ENCODE results near the gene NPLOC4.
A peak's percentile ranks its signal among the peaks of the same experiment; 100 is the strongest.

Gene NPLOC4

DNA sequence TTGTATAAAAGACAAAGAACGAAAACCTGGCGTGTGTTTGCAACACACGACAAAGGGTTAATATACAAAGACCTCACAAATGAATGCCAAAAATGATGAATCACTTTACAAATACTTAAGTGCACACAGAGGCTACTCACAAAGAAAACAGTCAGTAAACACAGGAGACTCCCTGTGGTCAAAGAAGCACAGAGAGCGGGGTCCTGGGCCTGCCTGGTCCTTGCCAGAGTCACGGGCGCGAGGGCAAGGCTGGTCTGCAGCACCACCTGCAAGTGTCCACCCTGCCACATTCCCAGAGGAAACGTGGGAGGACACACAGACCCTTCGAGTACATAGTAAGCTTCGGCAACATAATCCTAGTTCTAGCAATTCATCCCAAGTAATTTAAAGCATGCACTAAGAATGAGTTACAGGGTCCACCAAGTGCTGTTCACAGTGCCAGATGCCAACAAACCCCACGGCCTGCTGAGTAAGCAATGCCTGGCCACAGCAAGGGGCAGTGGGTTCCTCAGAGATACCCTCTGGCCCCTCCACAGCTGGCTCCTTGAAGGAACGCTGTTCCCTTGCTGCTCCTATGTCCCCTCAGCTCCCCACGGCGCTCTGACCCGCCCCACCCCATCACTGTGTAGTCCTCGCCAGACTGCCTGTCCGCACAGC, 60.2 kb downstream of the NPLOC4 start:
- H3K27ac ChIP-seq, result peak overlapping the region; percentile 34
- TF ChIP-seq, protein P1, sequence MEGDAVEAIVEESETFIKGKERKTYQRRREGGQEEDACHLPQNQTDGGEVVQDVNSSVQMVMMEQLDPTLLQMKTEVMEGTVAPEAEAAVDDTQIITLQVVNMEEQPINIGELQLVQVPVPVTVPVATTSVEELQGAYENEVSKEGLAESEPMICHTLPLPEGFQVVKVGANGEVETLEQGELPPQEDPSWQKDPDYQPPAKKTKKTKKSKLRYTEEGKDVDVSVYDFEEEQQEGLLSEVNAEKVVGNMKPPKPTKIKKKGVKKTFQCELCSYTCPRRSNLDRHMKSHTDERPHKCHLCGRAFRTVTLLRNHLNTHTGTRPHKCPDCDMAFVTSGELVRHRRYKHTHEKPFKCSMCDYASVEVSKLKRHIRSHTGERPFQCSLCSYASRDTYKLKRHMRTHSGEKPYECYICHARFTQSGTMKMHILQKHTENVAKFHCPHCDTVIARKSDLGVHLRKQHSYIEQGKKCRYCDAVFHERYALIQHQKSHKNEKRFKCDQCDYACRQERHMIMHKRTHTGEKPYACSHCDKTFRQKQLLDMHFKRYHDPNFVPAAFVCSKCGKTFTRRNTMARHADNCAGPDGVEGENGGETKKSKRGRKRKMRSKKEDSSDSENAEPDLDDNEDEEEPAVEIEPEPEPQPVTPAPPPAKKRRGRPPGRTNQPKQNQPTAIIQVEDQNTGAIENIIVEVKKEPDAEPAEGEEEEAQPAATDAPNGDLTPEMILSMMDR (conservative IDR thresholded peaks at IDR 0.05), result no peak

DNA sequence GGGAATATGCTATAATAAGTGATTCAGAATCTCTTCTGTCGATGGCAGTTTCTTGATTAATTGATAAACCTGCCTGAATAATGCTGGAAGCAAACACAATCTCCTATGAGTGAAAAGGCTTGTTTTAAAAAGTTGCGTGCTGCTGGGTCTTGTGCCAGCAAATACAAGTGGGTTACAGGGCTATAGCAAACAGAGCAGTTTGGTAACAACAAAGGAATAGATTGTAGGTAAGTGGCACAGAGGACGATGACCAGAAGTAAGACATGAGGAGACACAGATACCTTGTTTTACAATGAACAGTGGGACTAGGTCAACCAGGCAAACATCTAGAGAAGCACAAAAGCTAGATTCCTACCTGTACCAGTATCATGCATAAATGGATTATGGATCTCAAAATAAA, 61.1 kb downstream of the NPLOC4 start:
- H3K27ac ChIP-seq, result peak overlapping the region; percentile 34; the same call in 1 of the 2 replicates
- TF ChIP-seq, protein P1 (conservative IDR thresholded peaks at IDR 0.05), result no peak

DNA sequence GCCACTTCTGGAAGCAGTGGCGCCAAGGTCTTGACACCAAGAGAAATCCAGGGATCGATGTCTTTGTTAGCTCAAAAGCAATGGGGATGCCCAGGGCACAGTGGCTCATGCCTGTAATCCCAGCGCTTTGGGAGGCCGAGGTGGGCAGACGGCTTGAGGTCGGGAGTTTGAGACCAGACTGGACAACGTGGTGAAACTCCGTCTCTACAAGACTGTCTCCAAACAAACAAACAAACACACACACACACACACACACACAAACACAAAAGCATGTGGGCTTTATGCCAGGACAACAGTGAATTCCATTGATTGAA, 62.3 kb downstream of the NPLOC4 start:
- H3K27ac ChIP-seq, result peak overlapping the region; percentile 34
- TF ChIP-seq, protein P1 (conservative IDR thresholded peaks at IDR 0.05), result no peak

DNA sequence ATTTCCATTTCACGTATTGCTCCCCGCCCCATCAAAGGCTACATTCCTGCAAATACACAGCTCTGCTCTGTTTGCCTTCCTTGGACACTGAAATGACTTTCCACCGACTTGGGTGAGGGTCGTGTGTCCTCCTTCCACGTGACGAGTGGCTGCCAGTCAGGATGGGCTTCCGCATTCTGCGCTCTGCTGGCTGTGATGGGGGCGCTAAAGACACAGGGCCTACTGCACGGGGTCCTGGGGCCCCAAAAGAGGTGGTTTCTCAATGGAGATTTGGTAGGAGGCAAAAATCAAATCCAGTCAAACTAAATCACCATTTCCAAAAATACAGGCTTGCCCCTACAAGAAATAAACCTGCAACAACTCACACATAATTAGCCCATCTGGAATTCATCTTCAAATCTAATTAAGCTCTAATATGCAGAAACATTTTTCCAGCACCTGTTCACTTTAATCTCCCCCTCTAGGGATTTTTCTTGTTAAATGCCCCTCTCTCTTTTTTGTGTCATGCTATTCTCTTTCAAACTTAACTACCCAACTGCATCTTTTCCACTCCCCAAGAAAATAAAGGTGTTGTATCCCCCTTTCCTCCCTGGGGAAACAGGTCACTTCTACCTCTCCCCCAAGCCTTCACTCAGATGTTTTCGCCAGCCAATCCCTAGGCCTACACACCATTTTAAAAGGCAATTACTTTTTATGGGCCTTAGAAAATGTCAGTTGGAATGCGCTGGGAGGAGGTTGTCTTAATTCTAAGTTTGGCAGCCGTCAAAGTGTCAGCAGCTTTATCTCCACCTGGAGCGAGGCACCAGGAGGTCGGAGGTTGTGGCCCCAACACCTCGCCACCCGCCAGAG, 62.9 kb downstream of the NPLOC4 start:
- peak overlapping the region; percentile 34 for H3K27ac ChIP-seq
- TF ChIP-seq, protein P1 (conservative IDR thresholded peaks at IDR 0.05), result no peak

DNA sequence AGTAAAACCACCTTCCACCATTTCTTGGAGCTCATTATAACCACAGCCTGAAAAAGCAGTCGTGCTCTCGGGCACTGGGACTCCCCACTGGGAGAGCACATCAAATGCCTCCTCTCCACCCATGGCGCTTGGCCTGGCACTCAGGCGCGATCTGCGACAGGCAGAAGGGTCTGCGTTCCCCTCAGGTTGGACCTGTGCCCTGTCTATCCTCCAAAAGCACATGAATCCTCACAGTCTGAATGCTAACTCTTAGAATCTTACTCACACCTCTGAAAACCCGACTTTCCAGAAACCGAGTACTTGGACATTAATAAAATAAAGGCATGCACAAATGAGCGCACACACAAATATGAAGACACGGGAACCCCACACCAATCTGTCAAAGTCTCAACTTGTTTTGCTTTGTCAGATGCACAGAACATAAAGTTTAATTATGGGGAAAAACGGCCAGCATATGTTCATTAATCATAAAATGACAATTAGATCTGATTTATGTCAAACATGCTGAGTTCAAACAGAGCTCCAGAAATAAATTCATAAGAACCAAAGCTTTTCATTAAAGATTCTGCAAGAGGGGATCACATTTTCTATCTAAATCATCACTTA, 64.2 kb downstream of the NPLOC4 start:
- H3K27ac ChIP-seq, result no peak overlapping the region; the same call in 1 of the 2 replicates
- TF ChIP-seq, protein P1 (conservative IDR thresholded peaks at IDR 0.05), result no peak

DNA sequence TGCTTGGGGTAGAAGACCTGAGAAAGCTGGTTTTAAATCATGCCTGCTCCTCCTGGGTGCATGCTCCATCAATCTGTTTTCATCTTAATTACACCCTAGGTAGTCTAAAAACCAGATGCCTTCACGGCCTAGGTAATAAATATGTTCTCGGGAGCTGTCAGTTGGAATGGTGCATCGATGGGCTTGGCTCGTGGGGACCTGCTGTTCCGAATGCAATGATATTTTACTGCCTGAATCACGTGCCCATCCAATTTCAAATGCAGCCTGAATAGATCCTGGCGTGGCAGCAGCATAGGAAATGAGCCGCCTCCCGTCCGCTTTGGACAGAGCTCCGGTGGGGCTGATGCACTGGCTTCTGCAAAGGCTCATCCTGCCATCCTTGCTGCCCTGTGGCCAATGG, 65.9 kb downstream of the NPLOC4 start:
- peak overlapping the region; percentile 87; the same call in 1 of the 2 replicates for H3K27ac ChIP-seq
- TF ChIP-seq, protein P1 (conservative IDR thresholded peaks at IDR 0.05), result no peak

DNA sequence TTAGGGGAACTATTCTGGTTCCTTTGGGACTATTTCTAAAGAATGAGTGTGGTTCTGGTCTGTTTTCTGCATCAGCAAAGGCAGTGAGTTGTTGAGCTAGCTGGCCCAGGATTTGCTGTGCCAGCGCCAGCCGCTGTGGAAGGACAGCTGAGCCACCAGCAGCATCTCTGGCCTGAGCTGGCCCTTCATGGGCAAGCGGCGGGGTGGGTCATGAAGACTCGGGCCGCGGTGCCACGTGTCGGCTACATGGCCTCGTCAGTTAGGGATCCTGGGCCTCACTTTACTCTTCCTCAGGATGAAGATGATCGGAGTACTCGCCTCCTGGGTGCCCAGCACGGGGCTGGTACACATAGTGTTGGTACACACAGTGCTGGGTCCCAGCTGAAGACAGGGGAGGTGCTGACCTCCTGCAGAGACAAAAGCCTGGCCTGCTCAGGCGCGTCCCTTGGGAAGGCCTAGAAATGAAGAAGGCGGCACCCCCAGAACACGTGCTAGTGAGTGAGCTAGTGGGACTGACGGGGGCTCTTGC, 66.9 kb downstream of the NPLOC4 start:
- H3K27ac ChIP-seq, result peak overlapping the region; percentile 87
- TF ChIP-seq, protein P1 (conservative IDR thresholded peaks at IDR 0.05), result no peak
